Measurements from ENCODE around the gene CNTFR.
A peak's percentile ranks its signal among the peaks of the same experiment; 100 is the strongest.

The CNTFR gene

DNA sequence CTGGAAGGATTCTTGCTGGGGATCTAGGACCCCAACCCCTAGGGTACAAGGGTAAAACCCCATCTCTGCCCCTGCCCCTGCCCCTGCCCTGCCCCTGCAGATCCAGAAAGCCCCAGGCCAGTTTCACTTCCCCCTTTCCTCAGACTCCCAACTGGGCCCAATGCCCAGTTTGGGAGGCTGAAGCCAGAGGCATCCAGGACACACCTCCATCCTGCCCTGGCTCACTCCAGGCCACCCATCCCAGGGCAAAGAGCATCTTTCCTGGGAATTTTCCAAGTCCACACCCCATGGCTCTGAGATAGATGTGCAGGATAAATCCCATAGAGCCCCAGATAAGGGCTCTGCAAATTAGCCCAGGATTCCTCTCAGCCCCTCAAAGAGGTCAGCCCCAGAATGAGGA, 17.4 kb downstream of the CNTFR start:
- no peak for DNase-seq

- no peak for DNase-seq
Observed at GRCh38 chr9:34571481-34571810, 18.1 kb downstream of the CNTFR start.

DNA sequence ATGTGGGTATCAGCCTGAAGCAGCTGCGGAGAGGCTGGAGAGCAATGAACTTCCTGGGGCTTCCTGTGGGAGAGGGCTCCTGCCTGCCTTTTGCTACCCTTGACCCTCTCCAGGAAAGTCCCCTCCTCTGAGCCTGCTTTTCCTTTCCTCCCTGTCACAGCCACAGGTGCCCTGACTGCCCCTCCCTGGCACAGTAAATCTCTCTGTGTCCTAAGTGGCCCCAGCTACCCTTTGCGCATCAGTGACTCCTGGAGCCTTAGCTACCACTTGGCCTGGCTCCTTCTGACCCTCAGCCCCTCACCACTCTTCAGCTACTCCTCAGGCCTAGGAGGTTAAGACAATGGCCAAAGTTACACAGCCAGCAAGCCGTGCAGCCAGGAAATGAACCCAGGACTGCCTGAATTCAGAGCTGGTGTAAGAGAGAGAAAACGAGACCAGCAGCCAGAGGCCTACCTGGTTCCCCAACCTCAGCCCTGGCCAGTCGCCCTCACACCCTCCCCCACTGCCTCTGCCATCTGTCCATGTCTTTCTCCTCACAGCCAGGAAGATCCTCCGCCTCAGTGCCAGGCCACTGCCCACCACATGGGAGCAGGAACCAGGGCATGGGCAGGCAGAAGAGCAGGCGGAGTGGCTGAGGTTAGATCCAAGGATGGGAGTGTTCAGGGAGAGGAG, 18.6 kb downstream of the CNTFR start:
- DNase-seq, result no peak

DNA sequence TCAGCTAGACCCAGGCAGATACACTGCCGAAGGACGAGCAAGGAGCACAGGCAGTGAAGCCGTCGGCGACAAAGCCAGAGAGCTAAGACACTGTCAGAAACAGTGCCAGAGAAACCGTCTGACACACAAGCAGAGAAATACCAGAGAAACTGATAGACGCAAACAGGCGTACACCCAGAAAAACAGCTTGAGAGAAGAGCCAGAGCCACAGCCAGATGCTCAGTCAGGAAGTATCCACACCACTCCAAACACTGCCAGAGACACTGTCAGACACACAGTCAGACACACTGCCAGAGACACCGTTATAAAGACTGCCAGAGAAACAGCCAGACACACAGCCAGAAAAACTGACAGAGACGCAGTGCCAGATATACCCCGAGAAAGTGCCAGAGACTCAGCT, 19.1 kb downstream of the CNTFR start:
- DNase-seq, result no peak

GRCh38 chr9:34568774-34569173, 20.8 kb downstream of the CNTFR start:
- no peak for DNase-seq

- no peak for DNase-seq
Observed at GRCh38 chr9:34568133-34568532, 21.4 kb downstream of the CNTFR start.

DNA sequence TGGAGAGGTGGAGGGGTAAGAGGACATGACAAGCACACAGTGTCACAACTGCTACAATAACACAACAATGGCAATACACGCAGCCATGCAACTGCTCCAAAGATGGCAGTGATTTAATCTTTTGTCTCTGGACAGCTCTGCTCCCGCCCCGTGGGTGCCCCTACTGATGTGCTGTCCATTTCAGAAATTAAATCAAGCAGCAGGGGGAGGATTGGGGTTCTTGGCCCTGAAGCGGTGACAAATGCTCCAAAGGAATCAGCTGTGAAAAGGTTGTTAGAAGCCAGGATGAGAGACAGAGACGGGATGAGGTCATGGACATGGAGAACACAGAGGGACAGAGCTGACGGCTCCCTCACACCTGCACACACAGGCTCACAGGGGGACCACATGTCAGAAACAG, 22.6 kb downstream of the CNTFR start:
- DNase-seq, result no peak

DNA sequence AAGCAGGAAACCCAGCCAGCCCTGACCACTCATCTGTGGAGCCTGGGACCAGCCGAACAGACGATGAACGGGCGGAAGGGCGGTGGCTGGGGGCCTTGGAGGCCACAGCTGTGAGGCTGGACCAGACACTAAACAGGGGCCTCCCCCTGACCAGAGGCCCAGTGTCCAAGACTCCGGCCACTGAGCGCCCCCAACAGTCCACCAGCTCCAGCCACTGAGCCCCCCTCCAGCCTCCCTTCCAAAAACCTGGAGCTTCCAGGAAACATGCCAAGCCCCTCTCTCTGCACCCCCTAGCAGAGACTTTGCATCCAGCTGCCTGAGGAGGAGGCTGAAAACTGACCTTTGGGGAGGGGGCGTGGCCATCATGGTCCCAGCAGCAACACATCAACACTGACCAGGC, 23.2 kb downstream of the CNTFR start:
- no peak for DNase-seq

GRCh38 chr9:34565856-34566255, 23.7 kb downstream of the CNTFR start:
- no peak for DNase-seq

DNA sequence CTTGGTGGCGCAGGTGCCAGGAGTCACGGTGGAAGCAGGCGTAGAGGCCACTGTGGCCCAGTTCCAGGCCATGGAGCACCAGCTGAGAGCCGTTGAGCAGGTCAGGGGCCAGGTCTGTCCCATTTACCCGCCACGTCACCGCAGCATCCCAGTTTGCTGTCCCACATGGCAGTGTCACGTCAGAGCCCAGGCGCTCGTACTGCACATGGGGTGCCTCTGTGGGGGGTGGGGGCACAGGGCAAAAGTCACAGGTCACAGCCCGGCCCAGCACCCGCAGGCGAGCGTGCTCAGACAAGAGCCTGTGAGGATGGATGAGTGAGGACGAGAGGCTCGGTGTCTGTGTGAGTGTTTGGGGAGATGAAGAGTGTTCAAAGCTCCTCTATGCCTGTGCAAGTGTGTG, 24.9 kb downstream of the CNTFR start:
- no peak for DNase-seq

GRCh38 chr9:34563262-34563661, 26.3 kb downstream of the CNTFR start:
- DNase-seq, result no peak

GRCh38 chr9:34562135-34562745, 27.3 kb downstream of the CNTFR start:
- DNase-seq, result peak; percentile 28

- no peak for DNase-seq
Observed at GRCh38 chr9:34560599-34561214, 28.8 kb downstream of the CNTFR start.

GRCh38 chr9:34559624-34560455, 29.7 kb downstream of the CNTFR start:
- no peak for DNase-seq

- no peak for DNase-seq
Observed at GRCh38 chr9:34558919-34559623, 30.5 kb downstream of the CNTFR start.

- DNase-seq, result no peak
Observed at GRCh38 chr9:34558364-34558763, 31.2 kb downstream of the CNTFR start.

- no peak for DNase-seq
Observed at GRCh38 chr9:34557426-34558321, 31.9 kb downstream of the CNTFR start.

DNA sequence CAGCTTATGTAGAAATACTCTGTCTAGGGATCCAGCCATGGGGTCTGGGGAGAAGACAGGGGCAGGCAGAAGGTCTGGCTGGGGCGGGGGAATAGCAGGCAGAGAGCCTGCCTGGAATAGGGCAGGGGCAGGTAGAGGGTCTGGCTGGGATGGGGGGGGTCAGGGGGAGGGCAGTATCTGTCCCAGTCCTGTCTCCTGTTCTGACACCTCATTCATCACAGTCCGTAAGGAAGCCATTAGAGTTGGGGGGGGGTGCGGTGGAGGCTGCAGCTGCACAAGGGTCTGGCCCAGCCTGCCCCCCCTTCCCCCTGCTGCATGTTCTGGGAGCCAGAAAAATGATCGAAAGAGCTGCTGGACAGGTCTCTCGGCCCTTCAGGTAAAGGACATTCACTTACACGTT, 32.6 kb downstream of the CNTFR start:
- no peak for DNase-seq

- no peak for DNase-seq
Observed at GRCh38 chr9:34555936-34556525, 33.5 kb downstream of the CNTFR start.

GRCh38 chr9:34555500-34555899, 34.0 kb downstream of the CNTFR start:
- no peak for DNase-seq

- DNase-seq, result no peak
Observed at GRCh38 chr9:34555002-34555348, 34.5 kb downstream of the CNTFR start.

Data from activated CD4-positive, alpha-beta T cell treated with anti-CD3 and anti-CD28 coated beads, Interleukin-10, Interleukin-2, amounts not matched to agents 100 ng/mL and 50 ng/mL, durations not matched to agents 16 hours and 8 hours (primary cell).